Measurements from ENCODE around the gene GZMB.
"Not testable (repeated sequence)": the region's sequence is repeated elsewhere in the genome, so short reads cannot be mapped to it uniquely, and the experiment has no call there.

The GZMB gene

DNA sequence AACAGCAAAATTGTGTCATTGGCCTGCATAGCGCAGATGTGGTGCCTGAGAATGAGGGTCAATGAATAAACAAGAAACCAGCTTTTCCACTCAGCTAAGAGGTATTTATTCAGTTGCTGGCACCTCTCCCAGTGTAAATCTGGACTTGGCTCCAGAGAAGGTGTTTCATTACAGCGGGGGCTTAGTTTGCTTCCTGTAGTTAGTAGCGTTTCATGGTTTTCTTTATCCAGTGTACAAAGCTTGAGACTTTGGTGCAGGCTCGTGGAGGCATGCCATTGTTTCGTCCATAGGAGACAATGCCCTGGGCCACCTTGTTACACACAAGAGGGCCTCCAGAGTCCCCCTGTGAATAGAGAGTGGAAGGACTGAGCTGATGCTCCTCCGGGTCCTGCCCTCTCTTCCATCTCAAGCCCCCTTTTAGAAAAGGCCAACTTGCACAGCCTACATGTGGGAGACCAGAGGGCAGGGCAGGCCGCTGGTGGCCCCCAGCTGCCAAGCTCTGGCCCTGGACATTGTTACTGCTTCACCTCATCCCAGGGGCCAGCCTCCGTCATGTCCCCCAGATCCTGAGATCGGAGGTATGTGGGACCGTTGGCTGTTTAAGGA, 3.0 kb downstream of the GZMB start:
- peak; percentile 82 for DNase-seq

GRCh38 chr14:24630087-24630871, 3.7 kb downstream of the GZMB start:
- DNase-seq: no peak

DNA sequence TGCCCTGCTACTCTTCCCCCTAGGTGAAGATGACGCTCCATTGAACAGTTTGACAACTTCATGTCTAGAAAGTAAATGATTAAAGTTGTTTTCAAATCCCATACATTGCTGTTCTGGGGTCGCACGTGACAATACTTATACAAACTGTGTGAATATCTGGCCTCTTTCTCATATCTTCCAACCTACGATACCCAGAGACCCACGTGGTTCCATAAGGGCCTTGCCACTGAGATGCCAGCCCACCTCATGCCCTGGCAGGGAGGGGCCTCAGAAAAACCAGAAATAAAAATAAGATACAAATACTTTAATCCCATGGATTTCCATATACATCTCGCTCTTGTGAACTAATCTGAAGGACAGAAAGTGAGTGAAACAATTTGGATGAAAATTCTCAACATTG, 4.5 kb downstream of the GZMB start:
- no peak for DNase-seq

GRCh38 chr14:24613747-24614146, 20.2 kb downstream of the GZMB start:
- DNase-seq: no peak

- no peak for DNase-seq
These were observed 20.7 kb downstream of the GZMB start for GRCh38 chr14:24613241-24613640.

- peak; percentile 55 for DNase-seq
These were observed 21.8 kb downstream of the GZMB start for GRCh38 chr14:24612196-24612595.

GRCh38 chr14:24609655-24610344, 24.2 kb downstream of the GZMB start, which contains the start of gene GZMH:
TSS of gene GZMH (minus strand) at chr14:24609685. CDS start at chr14:24609613, 72 bp downstream.
- no peak for DNase-seq

DNA sequence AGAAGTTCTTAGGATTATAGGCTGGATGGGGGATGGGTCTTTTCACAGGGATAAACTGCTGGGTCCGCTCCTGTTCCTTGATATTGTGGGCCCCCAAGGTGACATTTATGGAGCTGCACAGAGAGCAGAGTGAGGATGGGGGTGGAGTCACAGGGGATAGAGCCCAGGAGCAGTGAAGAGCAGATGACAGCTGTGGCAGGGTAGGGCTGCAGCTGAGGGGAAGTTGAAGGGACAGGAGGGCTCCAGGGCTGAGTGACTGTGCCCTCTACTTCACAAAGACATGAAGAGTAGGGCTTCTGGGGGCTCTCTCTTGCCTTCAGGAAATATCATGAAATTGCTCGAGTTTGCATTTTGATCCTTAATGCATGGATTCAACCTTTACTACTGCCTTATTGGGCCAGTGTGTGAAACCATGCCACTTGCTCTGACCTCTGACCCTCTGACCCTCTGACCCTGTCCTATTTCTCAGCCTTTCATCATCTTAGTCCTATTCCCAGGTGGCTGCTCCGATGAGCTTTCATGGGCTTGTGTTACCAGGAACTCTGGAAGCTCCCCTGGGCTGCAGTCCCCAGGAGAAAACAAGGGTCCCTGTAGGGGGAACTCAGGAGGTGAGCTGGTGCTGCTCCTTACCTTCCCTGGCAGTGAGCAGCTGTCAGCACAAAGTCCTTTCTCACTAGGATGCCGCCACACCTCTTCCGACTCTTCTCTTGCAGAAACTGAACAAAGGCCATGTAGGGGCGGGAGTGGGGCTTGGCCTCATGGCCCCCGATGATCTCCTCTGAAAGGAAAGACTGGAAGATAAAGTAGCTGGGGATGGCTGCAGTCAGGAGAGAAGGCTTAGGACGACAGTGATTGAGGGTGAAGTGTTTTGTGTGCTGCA, 26.1 kb downstream of the GZMB start:
- no peak for DNase-seq

DNA sequence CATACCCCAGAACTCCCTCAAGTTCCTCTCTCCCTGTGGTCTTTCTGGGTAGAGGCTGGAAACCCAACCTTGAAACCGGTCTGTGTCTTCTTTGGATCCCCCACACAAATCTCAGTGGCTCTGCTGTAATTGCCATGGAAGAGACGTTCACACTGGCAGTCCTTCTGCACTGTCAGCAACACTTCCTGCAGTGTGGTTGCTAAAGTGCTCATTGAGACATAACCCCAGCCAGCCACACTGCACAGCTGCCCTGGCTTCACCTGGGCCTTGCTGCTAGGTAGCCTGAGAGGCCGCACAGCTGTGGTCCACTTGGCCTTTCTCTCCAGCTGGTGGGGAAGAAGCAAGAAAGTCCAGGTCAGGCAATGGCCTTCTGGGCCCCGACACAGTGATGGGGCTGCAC, 26.9 kb downstream of the GZMB start:
- no peak for DNase-seq

- DNase-seq: no peak
These were observed 27.7 kb downstream of the GZMB start for GRCh38 chr14:24606297-24606696.

DNA sequence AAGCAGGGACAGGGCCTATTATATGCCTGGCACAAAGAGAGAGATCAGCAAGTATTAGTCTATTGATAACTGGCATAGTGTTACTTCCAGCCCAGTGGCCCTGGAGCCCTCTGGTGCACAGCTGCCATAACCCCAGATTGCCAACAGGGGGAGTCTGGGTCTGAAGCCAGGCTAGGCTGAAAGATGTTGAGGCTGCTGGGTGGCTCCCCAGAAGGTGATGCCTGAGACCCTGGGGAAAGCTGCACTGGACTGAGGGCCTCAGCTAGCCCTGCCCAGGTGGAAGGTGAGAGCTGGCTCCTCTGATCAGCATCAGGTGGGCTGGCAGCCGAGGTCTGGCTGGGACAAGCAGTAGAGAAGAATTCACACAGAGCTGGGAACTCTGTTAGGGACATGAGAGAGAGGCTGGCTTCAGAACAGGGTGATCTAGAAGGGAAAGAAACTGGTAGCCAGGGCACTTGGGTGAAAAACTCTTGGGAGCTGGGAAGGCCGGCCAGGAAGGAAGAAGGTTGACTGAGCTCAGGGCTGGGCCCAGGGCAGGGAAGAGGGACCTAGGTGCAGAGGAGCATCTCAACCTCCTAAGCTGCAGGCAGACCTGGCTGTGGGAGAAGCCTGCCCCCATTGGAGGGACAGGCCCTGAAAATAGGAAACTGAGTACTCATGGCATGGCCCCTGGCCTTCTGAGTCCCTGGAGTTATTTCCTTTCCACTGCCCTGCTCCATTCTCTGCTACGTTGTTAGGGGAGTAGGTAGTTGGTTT, 28.4 kb downstream of the GZMB start:
- DNase-seq: no peak

- DNase-seq: no peak
These were observed 36.6 kb downstream of the GZMB start for GRCh38 chr14:24597403-24597802.

DNA sequence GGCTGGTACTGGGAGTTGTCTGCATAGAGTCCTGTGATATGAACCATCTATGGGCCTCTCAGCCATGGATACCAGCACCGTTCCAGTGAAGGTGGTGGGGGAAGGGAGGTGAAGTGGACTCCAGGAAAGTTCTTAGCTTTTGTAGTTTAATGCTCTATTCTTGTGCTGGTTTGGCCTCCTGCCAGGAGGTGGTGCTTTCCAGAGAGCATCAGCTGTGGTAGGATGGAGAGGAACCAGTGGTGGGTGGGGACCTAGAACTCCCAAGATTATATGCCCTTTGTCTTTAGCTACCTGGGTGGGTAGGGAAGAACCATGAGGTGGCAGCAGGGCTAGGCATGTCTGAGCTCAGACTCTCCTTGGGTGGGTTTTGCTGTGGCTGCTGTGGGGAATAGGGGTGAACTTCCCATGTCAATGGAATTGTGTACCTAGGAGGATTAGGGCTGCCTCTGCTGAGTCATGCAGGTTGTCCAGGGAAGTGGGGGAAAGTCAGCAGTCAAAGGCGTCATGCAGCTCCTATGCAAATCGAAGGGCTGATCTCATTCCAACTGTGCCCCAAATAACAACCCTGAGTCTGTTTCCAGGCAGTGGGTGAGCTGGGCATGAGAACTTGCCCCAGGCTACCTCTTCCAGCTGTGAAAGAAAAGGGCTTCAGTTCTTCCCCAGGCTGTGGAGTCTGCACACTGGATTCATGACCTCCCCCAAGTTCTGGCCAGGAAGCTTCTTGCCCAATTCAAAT, 38.7 kb downstream of the GZMB start:
- DNase-seq: no peak

DNA sequence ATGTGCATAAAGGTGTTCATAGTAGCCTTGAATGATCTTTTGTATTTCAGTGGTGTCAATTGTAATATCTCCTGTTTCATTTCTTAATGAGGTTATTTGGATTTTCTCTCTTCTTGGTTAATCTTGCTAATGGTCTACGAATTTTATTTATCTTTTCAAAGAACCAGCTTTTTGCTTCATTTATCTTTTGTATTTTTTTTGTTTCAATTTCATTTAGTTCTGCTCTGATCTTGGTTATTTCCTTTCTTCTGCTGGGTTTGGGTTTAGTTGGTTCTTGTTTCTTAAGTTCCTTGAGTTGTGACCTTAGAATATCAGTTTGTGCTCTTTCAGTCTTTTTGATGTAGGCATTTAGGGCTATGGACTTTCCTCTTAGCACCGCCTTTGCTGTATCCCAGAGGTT, 43.0 kb downstream of the GZMB start:
- DNase-seq: not testable (repeated sequence)

- DNase-seq: not testable (repeated sequence)
These were observed 49.6 kb downstream of the GZMB start for GRCh38 chr14:24584402-24584801.

Measured in NCI-H1105 (cell line).